RWPE2 (cell line): ENCODE data around the gene CABP5.
A peak's percentile ranks its signal among the peaks of the same experiment; 100 is the strongest.
"Not testable (repeated sequence)": the region's sequence is repeated elsewhere in the genome, so short reads cannot be mapped to it uniquely, and the experiment has no call there.

ENCODE experiments used
- ATAC-seq: fragments of 200-7000 bp; cut with Tn5 transposase; 3 replicates; pipeline ENCODE4 v1.9.1; 2021; ENCODE audit warnings: low read depth
- DNase-seq: peaks from one replicate; pipeline ENCODE4 v3.0.0-alpha.2; 2020; ENCODE audit warnings: low spot score
- H3K27ac ChIP-seq: fragments of 450-650 bp; 2 replicates; pipeline ENCODE4 v1.5.1; 2017; ENCODE audit warnings: mild to moderate bottlenecking; ENCODE audit not compliant: poor library complexity, severe bottlenecking
- H3K27me3 ChIP-seq: fragments of 250-450 bp; sonication (Bioruptor Pico); 2 replicates; pipeline ENCODE4 v1.5.1; 2021; ENCODE audit warnings: mild to moderate bottlenecking, moderate library complexity; ENCODE audit not compliant: insufficient read depth, poor library complexity, severe bottlenecking
- H3K36me3 ChIP-seq: fragments of 250-450 bp; sonication (Bioruptor Pico); 2 replicates; pipeline ENCODE4 v1.5.1; 2020; ENCODE audit warnings: low read depth, mild to moderate bottlenecking, moderate library complexity
- H3K4me1 ChIP-seq: fragments of 250-450 bp; sonication (Bioruptor Pico); 2 replicates; pipeline ENCODE4 v1.5.1; 2021; ENCODE audit warnings: mild to moderate bottlenecking, moderate library complexity; ENCODE audit not compliant: insufficient read depth, poor library complexity, severe bottlenecking
- H3K4me3 ChIP-seq: fragments of 250-450 bp; sonication (Bioruptor Pico); 2 replicates; pipeline ENCODE4 v1.5.1; 2021; ENCODE audit warnings: mild to moderate bottlenecking, moderate library complexity; ENCODE audit not compliant: severe bottlenecking
- H3K9me3 ChIP-seq: fragments of 250-450 bp; sonication (Bioruptor Pico); 2 replicates; pipeline ENCODE4 v1.5.1; 2021; ENCODE audit warnings: mild to moderate bottlenecking, moderate library complexity; ENCODE audit not compliant: severe bottlenecking
- TF ChIP-seq, protein P1 (sequence below): fragments of 450-650 bp; IDR thresholded peaks from one replicate; pipeline ENCODE4 v1.5.1; 2017; ENCODE audit warnings: mild to moderate bottlenecking, moderate library complexity; ENCODE audit not compliant: poor library complexity, severe bottlenecking

CABP5 gene

DNA sequence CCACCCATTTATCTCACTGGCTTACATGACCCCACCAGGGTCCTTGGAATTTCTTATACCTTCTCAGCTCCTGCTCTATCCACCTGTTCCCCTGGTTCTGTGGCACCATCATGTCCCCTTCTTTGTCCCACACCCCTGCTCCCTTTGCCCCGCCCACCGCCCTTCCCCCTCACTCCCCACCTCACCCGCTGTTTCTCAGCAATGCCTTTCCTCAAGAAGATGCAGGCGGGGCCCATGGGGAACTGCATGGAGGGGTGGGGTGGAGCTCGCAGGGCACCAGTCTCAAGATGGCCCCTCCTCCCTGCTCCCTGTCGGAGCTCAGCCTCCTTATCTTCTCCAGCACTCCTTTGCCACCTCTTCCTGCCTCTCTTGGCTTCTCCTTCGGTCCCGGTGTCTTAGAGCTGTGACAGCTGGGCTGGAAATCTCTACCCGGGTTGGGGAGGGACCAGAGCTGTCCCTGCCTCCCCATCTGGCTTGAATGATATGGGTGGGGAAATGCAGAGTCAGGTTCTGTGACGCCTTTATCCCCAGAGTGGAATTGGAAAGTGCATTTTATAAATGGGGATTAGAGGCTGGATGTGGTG is at the start of gene CABP5:
TSS of gene CABP5 (minus strand) at position 405 of the 584 bp plus-strand sequence. CDS start at position 248, 157 bp downstream.
- TF ChIP-seq, protein P1, sequence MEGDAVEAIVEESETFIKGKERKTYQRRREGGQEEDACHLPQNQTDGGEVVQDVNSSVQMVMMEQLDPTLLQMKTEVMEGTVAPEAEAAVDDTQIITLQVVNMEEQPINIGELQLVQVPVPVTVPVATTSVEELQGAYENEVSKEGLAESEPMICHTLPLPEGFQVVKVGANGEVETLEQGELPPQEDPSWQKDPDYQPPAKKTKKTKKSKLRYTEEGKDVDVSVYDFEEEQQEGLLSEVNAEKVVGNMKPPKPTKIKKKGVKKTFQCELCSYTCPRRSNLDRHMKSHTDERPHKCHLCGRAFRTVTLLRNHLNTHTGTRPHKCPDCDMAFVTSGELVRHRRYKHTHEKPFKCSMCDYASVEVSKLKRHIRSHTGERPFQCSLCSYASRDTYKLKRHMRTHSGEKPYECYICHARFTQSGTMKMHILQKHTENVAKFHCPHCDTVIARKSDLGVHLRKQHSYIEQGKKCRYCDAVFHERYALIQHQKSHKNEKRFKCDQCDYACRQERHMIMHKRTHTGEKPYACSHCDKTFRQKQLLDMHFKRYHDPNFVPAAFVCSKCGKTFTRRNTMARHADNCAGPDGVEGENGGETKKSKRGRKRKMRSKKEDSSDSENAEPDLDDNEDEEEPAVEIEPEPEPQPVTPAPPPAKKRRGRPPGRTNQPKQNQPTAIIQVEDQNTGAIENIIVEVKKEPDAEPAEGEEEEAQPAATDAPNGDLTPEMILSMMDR, result no peak
- Histone ChIP-seq H3K27ac (no peak within 1 kb of the TSS), H3K36me3 (no peaks in the 10 kb centered on the region), H3K4me3 (no peak within 1 kb of the TSS), H3K4me1 (no peaks in the 10 kb centered on the region), H3K9me3 (no peaks in the 10 kb centered on the region), H3K27me3 (no peaks in the 10 kb centered on the region)
- ATAC-seq, result no peak
- no peak for DNase-seq

DNA sequence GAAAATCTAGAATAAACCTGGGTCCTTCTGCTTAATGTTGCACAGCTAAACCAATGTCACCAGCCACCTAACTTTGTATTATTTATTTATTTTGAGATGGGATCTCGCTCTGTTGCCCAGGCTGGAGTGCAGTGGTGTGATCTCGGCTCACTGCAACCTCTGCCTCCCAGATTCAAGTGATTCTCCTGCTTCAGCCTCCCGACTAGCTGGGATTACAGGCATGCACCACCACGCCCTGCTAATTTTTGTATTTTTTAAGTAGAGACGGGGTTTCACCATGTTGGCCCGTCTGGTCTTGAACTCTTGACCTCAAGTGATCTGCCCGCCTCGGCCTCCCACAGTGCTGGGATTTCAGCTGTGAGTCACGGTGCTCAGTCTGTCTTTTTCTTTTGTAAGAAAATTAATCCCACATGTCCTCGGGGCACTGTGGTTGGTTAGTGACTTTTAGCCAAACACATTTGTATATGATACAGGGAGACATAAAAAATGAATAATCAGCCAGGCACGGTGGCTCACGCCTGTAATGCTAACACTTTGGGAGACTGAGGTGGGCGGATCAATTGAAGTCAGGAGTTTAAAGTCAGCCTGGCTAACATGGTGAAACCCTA is 47.3 kb upstream of the CABP5 start:
- H3K36me3 ChIP-seq, H3K4me1 ChIP-seq, H3K4me3 ChIP-seq, H3K9me3 ChIP-seq, H3K27me3 ChIP-seq, DNase-seq, H3K27ac ChIP-seq: not testable (repeated sequence)
- peak; percentile 88 for ATAC-seq

DNA sequence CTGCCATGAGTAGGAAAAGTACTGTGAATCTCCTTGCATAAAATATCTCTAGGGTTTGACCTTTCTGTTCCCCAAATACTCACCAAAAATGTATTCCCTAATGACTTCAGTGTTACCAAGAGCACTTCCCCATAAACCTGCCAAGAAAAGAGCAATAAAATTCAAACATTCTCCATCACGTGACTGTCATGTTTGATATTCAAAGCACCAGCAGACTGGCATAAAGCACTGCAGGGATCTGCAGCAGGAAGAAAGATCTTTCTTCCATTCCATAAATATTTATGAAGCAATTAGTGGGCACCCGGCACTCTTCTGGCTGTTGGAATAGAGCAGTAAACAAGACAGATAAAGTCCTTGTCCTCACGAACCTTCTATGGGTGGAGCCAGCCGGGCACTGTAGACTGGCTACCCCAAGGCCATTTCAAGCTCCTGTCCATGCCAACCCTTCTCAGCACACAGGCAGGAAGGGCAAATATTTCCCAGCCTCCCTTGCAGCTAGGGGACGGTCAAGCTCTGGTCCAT is 46.5 kb upstream of the CABP5 start:
- H3K27ac ChIP-seq, result no peak overlapping the region
- no peaks in the 10 kb centered on the region for H3K9me3 ChIP-seq
- DNase-seq, result no peak
- H3K4me1 ChIP-seq, result no peaks in the 10 kb centered on the region
- H3K4me3 ChIP-seq, result no peak overlapping the region
- H3K27me3 ChIP-seq, result no peaks in the 10 kb centered on the region
- TF ChIP-seq, protein P1, result no peak
- no peaks in the 10 kb centered on the region for H3K36me3 ChIP-seq
- no peak for ATAC-seq

DNA sequence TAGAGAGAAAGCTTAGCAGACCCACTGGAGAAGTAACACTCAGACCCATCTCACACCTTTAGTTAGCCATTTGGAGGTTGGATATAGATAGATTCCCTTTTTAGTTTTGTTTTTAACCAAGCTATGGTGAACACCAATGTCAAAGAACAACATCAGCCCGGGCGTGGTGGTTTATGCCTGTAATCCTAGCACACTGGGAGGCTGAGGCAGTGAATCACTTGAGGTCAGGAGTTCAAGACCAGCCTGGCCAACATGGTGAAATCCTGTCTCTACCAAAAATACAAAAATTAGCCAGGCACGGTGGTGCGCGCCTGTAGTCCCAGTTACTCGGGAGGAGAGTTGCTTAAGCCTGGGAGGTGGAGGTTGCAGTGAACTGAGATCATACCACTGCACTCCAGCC is 45.1 kb upstream of the CABP5 start:
- not testable (repeated sequence) for H3K36me3 ChIP-seq, H3K4me3 ChIP-seq, DNase-seq, H3K27ac ChIP-seq, H3K27me3 ChIP-seq, H3K4me1 ChIP-seq, H3K9me3 ChIP-seq, ATAC-seq

DNA sequence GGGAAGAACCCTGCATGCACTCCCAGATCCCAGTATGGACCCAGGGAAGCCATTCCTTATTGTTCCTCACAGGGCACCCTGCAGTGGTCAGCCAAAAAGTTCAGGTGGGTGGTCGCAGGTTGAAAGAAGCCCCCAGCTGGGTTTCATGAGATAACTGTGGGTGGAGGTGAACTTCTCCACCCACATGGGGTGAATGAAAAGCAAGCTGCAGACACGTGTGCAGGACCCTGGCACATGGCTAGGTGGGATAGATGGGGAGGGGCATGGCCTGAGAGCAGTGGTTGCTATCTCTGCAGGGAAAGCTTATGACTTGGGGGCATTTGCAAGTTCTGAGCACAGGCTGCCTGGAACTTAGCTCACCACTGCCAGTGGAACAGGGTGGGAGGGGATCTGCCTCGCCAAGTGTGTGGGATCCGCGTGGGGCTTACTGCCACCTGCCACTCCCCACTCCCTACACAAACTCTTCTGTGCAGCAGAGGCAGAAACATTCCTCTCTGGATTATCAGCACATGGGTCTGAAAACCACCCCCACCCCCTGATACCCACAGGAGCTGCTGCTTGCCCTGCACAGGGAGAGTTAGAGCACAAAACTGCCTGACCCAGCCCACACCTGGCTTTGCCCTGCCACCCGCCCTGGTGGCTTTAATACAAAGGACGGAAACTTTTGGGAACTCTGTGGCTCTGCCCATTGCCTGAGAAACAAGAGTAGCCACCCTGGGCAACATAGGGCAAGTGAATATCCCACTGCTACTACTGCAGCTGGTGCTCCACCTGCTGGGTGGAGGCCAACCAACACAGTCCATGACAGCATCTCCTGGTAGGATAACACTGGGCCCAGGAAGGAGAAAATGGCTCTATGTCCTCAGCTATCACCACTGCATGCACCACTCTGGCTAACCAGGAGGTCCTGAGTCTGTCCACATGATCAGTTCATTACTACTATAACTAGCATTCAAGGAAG is 42.3 kb upstream of the CABP5 start:
- Histone ChIP-seq H3K36me3 (no peaks in the 10 kb centered on the region), H3K9me3 (no peaks in the 10 kb centered on the region), H3K27ac (no peak overlapping the region), H3K4me3 (no peak overlapping the region), H3K4me1 (no peaks in the 10 kb centered on the region), H3K27me3 (no peaks in the 10 kb centered on the region)
- ATAC-seq (no peak), DNase-seq (no peak)
- TF ChIP-seq, protein P1, result no peak
